DMS79 (cell line): ENCODE results near the gene TEKT2.

Experiments
- DNase-seq: peaks from one replicate; lab custom pipeline; 2025; lab: John Stamatoyannopoulos, UW

TEKT2 gene

DNA sequence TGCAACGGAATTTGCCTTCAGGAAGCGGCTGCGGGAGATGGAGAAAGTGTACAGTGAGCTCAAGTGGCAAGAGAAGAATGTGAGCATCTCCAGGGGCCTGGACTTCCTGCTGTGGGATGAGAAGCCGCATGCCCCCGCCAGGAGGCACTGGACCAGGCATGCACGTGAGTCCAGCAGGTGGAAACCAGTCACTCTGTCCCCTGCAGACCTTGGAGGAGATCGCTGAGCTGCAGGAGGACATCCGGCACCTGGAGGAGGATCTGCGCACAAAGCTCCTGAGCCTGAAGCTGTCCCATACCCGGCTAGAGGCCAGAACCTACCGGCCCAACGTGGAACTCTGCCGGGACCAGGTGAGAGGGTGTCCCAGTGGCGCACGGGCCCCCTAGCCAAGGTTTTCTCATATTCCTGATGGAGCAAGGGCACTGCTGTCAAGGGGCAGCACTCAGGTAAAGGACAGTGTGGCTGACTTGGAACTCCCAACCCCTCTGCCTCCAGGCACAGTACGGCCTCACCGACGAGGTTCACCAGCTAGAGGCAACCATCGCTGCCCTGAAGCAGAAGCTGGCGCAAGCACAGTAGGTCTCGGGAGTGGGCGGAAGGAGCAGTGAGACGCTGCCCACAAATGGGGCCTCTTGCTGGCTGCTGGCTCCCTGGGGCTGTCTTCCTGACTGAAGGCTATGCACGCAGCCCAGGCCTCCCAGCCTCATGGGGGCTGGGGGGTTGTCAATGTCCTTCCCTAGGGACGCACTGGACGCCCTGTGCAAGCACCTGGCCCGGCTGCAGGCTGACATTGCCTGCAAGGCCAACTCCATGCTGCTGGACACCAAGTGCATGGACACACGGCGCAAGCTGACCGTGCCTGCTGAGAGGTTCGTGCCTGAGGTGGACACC lies 3.6 kb downstream of the TEKT2 start:
- DNase-seq, result no peak

DNA sequence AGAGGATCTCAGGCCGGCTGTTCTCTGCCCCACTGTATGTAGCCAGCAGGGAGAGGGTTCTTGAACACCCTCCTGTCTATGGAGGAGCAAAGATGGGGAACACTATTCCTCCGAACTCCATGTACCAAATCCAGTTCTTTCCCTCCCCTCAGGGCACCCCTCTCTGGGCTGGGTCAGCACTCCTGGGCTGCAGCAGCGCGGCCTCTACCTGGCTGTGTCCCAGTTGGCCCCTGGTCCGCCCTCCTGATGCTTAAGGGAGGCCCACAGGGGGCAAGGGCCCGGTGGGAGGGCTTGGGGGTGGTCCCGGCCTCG lies 4.3 kb downstream of the TEKT2 start:
- DNase-seq, result no peak

DNA sequence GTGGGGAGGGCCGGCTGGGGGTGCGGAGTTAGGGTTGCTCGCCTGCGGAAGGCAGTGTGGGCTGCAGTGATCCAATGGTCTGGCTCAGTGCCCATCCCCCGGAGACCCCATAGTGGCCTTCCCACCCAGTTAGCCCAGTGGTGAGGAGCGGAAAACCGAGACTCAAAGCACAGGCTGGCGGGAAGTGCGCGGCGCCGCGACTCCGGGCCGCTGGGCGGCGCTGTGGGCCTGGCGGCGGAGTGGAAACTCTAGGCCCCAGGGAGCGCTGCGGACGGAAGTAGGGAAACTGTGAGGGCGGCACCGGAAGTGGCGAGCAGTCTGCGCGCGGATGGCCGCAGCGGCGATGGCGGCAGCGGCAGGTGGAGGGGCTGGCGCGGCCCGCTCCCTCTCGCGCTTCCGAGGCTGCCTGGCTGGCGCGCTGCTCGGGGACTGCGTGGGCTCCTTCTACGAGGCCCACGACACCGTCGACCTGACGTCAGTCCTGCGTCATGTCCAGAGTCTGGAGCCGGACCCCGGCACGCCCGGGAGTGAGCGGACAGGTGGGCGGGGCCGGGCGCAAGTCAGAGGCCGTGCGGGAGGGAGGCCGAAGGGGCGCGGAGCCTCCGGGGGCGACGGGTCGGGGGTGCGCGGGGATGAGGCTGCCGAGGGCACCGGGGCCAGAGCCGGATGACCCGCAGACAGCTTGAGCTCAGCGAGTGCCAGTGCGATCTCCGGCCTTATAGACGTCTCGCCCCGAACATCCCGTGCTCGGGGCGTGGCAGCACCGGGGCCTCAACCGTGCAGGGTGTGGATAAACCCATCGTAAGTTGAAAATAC lies 4.9 kb downstream of the TEKT2 start, which contains the start of gene ADPRS:
ADPRS (plus strand) TSS at position 316 of the 816 bp plus-strand sequence; CDS start at position 329, 13 bp downstream.
- DNase-seq, result peak; percentile 75

DNA sequence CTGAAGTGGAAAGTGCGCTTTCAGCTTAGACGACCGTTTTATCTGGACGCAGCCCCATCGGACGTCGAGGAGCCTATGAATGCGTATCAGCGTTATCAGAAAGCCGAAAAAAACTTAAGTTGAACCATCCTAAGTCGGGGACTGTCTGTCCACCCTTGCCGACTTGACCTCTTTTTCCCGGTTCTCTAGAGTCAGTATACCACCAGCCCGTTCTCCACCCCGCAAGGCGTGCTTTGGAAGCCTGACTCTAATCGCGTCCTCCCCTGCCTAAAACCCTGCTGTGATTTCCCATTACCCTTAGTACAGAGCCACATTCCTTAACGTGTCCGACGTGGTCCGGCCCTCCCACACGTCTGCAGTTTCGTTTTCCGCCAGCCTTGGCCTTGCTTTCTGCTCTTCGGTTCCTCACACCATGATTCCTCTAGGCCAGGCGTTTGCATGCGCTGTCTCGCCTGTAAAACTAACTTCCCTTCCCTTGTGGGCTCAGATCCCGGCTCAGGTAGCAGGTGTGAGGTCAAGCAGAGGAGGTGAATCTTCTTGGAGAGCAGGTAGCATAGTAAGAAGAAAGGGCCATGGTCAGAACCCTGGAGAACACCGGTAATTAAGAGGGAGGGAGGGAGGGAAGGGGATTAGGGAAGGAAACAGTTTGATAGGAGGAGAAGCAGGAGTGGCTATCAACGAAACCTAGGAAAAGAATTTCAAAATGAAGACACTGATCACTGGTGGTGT lies 5.7 kb downstream of the TEKT2 start:
- no peak for DNase-seq

DNA sequence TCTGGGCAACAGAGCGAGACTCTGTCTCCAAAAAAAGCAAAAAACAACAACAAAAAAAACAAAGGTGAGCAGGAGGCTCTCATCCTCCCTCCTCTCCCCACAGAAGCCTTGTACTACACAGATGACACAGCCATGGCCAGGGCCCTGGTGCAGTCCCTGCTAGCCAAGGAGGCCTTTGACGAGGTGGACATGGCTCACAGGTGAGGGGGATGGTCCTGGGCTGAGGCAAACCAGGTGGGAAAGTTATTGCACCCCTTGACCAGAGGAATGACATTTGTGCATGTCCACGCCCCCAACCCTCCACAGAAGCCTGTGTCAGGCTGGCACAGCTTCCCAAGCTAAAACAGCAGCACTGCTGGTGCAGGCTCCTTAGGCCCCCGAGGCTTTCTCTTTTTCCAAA lies 7.2 kb downstream of the TEKT2 start:
- DNase-seq, result no peak

DNA sequence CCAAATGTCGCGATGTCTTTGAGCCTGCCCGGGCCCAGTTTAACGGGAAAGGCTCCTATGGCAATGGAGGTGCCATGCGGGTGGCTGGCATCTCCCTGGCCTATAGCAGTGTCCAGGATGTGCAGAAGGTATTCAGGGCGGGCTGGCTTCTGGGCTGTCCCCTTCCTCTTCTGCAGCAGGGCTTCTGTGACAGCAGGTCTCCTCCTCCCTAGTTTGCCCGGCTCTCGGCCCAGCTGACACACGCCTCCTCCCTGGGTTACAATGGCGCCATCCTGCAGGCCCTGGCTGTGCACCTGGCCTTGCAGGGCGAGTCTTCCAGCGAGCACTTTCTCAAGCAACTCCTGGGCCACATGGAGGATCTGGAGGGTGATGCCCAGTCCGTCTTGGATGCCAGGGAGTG lies 7.8 kb downstream of the TEKT2 start:
- no peak for DNase-seq

DNA sequence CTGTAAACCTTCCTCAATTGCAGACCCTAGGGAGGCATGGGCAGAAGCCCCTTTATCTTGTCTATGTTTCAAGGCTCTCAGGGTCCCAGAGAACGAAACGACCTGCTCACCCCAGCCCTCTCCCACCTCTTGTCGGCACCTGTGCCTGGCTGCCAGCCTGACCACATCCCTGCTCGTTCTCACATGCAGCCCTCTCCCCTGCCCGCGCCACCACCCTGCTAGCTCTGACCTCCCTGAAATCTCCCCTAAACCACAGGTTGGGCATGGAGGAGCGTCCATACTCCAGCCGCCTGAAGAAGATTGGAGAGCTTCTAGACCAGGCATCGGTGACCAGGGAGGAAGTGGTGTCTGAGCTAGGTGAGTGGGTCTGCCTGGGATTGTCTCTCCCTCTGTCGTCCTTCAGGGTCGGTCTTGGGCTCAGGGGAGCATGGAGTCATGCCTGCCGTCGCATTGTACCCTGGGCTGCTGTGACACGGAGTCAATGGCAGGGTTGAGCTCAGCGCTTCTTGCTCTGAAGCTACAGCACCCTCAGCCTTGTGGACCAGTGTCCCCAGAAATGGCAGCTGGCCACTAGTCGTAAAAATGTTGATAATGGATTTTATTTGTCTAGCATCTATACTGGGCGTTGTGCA lies 8.4 kb downstream of the TEKT2 start:
- DNase-seq, result no peak

DNA sequence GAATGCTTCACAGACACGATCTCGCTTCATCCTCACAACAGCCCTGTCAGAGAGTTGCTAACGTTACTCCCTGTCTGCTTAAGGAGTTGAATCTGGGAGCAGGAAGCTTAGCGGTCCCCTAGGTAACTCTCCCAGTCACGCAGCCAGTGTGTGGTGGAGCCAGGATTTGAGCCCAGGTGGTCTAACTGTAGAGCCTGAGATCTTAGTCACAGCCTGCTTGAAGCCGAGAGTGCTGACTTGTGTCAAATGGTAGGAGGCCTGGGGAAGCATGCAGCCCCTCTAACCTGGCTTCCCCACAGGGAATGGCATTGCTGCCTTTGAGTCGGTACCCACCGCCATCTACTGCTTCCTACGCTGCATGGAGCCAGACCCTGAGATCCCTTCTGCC lies 8.9 kb downstream of the TEKT2 start:
- DNase-seq, result no peak

DNA sequence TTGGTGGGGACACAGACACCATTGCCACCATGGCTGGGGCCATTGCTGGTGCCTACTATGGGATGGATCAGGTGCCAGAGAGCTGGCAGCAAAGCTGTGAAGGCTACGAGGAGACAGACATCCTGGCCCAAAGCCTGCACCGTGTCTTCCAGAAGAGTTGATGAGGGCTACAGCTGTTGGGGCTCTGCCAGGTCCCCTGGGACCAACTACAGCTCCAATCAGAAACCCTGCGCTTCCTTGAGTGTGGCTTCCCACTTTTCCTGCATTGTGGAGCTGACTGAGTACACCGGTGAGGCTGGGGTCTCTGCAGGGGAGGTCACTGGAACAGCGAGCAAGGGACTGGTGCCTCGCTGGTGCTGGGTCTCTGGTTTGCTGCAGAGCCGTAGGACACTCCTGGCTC lies 9.3 kb downstream of the TEKT2 start:
- no peak for DNase-seq

DNA sequence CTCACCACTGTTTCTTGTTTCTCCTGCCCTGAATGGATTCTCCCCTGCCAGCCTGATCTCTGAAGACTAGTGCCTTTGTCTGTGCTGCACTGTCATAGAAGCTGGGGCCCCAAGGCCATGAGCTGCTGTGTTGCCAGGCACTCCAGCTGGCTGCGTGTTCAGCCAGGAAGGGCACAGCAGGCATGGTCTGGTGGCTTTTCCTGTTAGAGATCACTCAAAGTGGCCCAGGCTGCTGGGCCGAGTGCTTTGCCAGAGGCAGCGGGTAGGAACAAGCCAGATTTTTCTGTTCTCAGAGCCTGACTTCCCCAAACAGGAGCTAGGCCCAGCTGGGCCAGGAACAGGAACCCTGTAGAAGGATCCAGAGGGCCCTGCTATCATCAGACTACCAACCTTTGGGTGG lies 10.0 kb downstream of the TEKT2 start:
- DNase-seq, result no peak

DNA sequence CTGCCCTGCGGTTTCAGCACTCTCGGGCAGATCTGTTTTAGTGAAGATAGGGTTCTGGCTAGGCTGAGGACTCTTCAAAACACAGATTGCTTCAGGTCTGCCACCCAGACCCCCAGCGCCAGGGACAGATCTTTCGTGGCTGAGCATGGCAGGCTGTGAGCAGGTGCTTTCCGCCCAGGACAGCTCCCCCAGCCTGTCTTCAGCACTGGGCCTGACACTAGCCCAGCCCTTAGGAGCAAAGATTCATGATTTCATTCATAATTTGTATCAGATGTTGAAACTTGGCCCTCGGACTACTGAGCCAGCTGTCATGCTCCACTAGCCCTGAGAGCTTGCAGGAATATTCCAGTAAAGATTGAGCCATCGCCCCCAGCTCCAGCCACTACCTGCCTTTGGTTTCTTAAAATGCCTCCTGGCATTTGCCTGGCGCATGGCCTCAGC lies 10.7 kb downstream of the TEKT2 start:
- DNase-seq, result no peak

DNA sequence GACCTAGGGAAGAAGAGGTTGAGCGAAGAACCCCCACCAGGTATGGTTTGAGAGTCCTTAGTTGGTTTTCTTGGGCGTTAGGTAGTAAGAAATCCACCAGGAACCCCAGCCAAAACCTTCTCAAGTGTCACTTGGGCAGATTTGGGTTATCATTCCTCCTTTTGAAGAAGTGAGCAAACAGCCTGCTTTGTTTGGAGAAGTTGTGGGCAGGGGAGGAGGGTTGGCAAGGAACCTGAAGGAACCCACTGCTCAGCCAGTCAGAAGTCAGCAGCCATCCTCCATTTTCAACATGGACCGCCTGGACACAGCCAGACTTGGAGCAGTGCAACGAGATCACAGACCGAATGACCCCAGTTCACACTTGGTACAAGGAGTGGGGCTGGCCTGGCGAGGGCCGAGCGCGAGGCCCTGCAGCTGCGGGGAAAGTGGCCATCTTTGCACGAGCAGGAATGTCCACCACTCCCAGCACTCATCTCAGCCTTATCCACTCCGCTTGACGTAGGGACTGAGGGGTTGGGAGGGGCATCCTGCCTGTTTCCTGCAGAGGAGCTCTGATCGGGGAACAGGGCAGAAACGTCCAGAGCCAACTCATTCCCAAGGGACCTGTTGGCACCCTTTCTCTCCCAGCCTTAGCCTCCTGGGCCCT lies 12.0 kb downstream of the TEKT2 start:
- no peak for DNase-seq

DNA sequence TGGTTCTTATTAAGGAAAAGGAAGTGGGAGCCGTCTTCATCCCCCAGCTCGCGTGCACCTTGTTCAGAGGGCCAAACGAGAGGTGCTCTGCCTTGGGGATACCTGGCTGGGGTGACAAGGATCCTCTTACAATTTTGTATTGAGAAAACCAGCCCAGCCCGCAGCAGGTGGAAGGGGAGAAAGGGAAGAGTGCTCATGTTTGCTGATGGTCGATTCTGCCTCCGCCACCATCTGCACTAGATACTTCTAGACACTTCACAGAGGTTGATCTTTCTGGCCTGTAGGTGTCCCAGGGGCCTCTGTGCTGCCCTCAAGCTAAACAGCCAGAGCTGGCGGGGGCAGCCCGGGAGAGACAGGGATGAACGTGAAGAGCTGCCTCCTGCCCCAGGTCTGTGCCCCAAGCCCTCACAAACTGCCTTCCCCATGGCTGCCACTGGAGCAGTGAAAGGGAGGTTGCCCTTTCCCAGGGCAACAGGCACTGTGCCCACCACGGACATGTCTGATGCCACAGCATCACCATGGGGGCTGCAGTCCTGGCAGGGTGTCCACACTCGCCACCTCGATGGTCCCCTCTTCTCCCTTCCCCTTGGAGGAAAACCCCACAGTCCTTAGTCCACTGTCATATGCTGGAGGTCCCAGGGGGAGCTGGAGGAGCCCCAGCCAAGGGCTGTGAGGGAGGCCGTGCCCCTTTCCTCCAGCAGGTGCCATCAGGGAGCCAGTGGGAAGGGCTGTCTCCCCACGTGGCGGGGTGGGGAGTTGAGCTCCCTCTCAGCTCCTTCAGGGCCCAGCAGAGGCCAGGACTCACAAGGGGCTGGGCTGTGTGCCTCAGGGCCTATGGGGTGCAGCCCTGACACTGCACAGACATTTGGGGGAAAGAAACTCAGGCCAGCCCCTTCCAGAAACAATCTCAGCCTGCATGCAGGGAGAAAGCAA lies 12.9 kb downstream of the TEKT2 start:
- DNase-seq, result no peak

DNA sequence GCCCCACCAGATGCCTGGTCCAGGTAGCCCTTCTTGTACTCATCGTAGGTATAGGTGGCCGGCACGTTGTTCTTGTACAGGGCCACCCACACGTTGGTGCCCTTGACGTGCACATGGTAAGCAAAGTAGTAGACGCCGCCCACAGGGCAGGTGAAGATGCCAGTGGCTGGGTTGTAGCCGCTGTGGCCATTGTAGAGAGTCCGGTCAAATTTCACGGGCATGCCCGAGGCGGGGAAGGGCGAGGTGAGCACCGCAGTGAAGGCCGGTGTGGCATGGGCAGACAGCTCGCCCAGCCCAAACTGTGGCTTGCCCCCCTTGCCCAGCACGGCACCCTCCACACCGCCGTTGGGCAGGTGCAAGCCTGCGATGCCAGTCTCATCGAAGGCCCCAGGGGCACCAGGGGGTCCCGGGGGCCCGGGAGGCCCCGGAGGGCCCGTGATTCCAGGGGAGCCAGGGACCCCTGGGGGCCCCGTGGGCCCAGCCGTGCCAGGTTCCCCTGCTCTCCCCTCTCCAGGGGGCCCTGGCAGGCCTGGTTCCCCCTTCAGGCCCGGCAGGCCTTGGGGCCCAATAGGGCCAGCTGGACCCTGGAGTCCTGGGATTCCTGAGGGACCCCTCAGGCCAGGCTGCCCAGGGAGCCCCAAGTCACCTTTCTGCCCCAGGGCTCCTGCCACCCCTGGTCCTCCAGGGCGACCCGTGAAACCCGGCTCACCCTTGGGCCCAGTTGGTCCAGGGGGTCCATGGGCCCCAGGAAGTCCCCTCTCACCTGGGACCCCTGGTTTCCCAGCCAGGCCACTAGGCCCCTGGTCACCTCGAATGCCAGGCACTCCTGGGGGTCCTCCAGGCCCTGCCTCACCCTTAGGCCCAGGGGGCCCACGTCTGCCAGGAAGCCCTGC lies 14.0 kb downstream of the TEKT2 start:
- no peak for DNase-seq

DNA sequence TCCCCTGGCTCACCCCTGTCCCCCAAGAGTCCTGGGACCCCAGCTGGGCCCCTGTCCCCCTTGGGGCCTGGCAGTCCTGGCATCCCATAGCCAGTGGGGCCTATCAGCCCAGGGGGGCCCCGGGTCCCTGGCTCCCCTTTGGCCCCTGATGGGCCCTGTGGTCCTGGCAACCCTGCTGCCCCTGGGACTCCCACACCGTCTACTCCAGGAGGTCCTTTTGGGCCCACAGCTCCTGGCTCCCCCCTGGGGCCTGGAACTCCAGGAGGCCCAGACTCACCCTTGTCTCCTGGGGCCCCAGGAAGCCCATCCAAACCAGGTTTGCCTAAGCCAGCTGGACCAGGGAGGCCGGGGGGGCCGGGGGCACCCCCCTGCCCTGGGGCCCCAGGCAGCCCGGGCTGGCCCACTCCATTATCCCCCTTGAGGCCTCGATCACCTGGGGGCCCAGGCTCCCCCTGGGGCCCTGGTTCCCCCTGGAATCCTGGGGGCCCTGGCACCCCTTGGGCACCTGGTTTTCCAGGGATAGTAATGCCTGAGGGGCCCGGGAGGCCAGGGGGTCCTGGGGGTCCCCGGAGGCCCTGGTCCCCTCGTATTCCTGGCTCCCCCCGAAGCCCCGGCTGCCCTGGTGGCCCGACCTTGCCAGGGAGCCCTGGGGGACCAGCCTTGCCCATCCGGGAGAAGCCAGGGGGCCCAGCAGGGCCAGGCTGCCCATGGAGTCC lies 14.9 kb downstream of the TEKT2 start:
- no peak for DNase-seq

DNA sequence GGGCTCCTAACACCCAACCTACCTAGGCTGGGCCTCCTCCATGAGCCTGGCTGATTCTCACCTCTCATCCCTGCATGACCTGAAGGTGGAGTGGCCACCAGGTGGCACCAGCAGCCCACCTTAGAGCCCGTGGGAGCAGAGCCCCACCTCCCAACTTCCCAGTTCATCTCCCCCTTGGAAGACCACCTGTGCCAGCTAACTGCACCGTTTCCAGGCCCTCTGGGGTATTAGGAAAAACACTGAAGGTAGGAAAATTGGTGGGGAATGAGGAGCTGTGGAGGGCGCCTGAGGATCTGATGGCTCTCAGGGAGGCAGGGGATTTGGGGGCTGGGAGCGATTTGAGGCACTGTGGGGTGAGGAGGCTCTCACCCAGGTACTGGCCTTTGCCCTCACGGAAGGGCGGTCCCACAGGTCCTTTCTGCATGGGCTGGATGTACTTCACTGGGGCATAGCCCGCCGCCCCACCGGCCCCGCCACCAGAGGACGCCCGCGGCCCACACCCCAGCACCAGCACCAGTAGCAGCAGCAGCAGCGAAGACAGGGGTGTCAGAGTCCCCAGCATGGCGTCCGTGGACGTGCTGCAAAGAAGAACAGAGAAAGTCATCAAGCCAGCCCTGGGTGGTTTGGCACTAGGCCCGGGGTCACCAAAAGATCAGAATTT lies 15.9 kb downstream of the TEKT2 start:
- peak; percentile 45 for DNase-seq

DNA sequence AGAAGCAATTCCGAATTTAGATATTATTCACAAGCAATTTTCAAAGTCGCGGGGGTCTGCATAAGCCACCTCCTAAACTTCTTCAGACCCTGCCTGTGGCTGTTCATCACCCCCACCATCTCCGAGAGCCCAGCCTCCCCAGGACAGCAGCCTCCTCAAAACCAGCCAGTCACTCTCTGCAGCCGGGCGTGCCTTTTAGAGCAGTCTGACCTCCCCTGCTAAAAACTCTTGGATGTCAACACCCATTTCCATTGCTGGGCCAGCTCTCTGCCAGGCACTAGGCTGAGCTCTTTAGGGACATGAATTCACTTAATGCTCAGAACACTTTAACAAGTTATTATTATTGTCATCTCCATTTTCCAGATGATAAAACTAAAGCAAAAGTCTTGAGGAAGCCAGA lies 16.5 kb downstream of the TEKT2 start:
- DNase-seq, result no peak

DNA sequence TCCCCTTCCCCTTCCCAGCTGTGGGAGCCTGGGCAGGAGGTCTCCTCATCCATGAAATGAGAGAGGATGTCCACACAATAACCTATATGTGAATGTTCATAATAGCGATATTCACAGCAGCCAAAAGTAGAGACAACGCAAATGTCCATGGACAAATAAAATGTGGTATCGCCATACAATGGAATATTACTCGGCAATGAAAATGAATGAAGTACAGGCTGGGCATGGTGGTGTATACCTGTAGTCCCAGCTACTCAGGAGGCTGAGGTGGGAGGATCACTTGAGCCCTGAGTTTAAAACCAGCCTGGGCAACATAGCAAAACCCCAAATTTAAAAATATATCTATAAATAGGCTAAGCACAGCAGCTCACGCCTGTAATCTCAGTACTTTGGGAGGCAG lies 17.7 kb downstream of the TEKT2 start:
- DNase-seq, result no peak
